Left renal cortex interstitium (tissue), 4 donors: ENCODE measurements around the gene SEMA3A. TPM values are rescaled to one million over a fixed set of nuclear protein-coding genes. Genes with fewer than 3 reads are reported as not detected.

Source experiments
- DNase-seq, 4 donors: peaks; one replicate each; pipeline ENCODE4 v3.0.0-alpha.2; 2013; ENCODE audit warnings: low read depth in 4 of 4, low spot score in 2 of 4, missing footprints in 1 of 4
- polyA plus RNA-seq, 4 donors: library from polyadenylated mRNA; unstranded; fragments of 120-200 nt; gene quantifications; one replicate each; pipeline ENCODE4 v1.2.1, GENCODE V29; 2013; ENCODE audit not compliant: insufficient read length in 4 of 4

Gene SEMA3A
- polyA plus RNA-seq, 4 donors, result 11.6 to 16.0 (median 14.1) TPM

DNA sequence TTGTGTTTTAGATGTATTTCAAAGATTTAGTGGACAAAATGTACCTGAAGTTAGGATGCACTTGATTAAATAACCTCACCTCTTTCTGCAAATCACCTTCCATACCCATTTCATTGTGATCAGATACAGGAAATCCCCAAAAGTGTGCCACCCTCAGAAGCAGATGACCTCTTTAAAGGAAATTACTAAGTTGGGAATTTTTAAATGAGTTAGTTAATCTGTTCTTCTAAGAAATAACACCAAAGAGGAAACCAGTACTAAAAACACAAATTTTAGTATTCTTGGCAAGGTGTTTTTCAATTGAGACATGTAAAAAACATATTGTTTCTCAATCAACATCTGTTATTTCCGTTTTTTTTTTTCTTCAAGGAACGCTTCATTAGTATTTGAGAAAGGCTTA, 4.6 kb upstream of the SEMA3A start:
- DNase-seq, result no peak

DNA sequence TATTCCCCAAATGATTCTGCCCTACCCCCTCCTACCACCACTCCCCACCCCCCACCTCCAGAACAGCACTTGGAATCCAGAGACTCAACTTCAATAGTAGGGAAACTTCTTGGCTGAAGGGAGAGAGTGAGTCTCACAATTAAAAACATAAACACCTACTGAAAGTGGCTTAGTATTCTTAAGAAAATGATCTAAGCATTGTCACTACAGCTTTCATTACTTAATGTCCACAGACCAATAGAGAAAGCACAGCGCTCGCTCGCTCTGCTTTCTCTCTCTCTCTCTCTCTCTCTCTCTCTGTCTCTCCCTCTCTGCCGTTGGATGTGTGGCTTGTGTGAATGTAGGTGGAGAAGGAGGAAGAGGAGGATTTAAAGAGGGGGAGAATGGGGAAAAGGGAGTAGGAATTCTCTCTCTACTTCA, 1.5 kb upstream of the SEMA3A start:
- DNase-seq, result no peak

DNA sequence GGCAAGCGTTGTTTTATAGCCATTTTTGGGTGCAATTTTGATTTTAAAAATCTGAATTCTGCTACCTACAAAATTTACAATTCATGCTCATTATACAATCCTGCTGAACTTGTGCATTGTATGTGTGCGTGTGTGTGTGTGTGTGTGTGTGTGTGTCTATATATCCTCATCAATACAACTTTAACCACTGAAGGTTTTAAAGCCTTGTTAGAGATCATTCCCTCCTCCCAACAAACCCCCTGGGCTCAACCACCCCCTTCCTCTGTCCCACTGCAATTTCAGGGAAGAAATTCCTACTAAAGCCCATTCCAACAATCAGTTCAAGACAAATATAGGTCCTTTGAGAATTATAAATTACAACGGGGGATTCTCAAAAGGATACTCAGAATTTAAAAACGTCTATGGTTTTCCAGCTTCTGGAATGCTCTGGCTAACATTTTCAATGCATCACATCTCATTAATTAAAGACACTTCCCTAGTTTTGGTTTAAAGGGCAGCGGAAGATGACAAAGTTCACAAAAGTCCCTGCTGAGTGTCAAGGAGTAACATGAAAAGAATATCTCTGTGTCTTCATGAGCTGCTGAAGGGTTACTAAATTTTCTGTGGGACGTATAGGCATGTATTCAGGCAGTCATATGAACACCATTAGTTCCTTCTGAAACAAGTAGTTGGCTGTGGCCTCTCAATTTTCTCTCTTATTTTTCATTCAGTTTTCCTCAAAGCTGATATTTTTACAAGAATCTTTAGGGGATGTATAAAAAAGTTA, 889 bp upstream of the SEMA3A start:
- no peak for DNase-seq

DNA sequence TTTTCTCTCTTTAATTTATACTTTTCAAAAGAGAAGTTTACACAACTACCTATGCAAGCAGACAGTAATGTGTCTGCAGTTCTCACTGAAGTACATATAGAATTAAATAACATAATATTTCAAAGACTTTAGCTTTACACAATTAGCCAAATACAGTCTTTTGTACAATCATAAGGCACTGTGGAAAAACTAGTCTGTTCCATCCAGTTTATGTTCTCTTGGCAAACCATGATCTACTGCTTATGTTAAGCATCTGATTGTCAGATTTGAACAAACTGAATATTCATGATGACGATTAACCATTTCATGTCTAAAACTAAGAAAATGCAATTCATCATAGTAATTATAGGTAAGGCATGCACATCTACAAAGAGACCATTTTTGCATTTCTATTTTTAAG, 842 bp downstream of the SEMA3A start:
- no peak for DNase-seq

DNA sequence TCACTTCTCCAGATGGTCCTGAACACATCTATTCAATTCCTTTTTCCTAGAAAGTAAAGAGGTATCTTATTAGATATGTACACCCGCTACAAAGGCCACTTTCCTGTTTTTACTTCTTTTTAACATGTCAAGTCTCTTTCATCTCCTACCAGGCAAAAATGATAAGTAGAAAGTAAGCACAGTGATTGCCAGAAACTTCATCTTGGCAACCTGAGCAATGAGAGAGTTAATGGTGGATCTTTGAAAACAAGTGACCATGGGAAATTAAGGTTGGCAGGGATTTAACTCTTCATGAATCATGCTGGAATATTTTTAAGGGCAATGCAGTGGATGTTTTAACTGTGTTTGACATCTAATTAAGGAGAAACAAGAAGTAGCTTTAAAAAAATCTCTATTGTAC, 2.7 kb downstream of the SEMA3A start:
- DNase-seq, result no peak

DNA sequence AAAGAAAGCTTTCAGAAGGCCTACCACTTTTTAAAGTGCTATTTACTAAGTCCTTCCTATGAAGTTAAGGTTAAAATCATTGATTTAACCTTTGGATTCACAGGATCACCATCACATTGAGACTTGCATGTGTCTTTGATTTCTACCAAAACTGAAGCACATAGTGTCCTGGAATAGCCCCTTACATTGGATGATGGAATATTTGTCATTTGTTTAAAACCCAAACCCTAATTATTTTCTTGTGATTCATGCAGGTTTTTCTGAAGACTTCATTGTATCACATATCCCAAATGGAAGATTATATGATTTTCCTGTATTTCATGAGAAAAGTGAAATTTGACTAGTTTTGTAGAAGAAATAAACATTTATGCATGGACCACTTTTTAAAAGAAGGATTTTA, 3.3 kb downstream of the SEMA3A start:
- DNase-seq, result no peak

DNA sequence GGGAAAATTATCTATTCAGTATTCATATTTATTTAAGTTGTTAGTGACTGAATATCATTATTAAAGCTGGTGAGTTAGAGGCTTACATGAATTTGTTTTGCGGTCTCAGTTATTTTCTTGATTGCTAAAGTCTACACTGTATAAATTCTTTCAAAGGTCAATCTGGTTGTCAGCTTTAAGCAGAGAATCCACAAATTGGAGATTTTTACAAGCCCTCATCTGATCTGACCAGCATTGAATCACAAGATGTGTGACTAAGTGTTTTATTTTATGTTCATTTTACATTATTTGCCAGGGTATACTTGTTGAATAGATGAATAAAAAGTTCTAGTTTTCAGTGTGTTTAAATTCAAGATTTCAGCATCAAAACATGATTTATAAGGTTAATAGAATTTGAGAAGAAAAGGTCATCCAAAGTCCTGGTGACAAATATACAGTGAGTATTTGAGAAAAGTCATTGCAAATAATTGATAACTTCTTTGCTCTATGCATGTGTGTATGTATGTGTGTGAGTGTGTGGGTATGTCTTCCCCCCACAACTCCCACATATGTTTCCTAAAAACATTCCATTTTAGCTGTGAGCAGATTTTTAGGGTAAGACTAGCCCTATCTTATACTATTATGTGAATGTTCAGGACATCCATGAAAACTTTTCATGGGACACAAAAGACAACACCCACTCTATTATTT, 4.4 kb downstream of the SEMA3A start:
- DNase-seq, result no peak

DNA sequence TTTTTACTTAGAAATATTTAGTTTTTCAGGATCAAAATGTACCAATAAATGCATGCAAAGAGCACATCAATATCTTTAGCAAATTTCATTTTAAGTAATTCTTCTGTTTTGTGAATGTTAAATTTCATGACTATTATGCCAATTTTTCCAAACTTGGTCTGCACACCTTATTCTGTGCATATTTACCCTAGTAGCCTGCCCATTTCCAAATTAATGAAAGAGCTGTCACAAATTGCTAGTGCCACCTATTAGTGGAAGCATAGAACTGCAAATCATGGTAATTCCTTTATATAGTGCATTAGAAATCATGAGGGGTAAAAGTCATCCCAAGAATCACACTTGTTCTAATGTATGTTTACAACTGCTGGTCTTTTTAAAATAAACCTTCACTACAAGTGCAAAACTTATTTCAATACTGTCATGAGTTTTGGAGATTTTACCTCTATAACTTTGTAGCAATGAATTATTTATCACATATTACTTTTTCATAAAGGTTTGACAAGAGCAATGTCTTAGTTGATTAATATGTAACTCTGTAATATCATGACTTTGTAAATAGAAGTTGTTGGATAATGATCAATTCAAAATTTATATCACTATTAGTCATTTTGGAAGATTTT, 5.7 kb downstream of the SEMA3A start:
- no peak for DNase-seq

DNA sequence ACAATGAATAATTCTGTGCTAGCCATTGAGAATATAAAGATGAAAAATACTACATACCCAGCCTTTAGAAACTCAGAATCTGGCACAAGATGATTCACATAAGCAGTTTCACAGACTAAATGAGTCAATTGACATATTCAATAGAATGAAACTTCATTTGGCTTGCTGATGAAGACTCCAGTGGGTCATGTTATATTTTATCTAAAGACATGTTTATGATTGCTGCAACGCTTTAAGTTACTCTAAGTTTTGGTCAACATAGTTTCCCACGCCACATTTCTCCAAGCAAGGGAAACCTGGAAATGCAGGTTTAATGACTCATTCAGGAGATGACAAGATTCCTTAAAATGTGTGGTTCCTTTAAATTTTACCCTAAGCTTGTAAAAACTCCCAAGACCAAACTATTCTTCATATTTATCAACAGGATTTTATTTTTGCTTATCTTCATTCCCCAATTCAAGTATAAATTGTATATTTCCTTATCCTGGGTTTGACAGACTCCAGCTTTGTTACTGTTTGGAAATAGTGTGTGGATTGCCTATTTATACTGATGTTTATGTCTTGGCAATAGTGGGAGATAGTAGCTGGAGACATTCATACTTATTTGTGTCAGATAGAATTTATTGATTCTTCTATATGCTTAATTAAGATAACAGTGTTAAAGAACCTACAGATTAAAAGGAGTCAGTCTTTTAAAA, 6.6 kb downstream of the SEMA3A start:
- no peak for DNase-seq

DNA sequence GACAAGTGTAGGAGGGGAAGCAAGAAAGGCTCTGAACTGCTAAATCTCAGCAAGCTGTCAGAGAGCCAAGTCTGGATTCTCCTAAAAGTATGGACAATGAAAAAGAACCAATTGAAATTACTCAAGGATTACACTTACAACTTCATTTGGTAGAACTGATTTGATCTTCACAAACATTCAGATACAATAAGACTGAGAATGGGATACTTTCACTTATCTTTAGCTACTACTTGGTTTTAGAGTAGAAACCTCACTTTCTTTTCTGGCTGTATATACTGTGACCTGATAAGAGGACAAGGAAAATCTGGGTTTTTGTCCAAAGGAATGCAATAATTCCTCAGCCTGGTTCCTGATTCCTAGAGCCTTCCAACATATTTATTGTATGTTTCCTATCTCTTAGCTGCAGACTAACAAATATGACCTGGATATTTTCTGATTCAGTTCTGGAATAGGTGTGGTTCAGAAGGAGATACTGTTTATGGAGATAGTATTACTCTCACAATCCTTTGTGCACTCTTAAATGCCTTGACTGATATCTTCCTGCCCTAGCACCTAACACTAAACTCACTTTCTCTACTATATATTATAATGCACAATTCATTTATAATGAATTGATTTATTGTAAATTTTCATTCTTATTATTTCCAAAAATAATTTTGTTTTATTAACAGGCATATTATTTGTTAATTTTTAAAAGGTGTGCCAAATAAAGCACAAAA, 7.3 kb downstream of the SEMA3A start:
- DNase-seq, result no peak

DNA sequence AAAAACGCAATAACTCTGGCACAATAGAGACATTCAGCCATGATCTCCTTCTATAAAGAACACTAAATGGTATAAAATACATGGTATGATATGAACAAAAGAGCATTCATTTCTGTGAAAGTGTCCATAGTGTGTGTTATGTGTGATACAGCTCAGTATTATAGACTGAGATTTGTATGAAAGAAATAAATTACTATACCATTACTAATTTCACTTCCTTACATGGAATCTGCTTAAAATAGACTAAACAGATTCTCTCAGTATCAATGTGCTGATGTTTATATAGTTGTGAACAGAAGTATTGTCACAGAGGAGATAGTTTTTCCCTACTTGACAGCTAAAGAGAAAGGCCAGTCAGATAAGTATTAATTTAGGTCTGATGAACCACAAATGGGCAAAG, 10.8 kb downstream of the SEMA3A start:
- no peak for DNase-seq

DNA sequence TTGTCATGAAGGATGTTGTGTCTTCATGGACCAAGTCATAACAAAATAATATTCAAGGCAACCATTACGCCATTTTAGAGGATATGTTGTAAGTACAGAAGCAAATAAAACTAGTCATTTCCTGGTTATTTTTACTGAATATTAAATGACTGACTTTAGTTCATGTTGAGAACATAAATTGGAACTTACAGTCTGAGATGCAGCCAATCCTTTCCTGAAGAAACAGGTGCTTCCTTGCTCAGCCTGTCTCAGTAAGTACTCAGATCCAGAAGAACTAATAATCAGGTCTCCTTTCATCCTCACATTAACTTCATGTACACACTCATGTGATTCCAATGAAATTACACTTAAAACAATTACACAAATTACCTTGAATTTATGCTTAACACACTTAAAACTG, 12.3 kb downstream of the SEMA3A start:
- no peak for DNase-seq

DNA sequence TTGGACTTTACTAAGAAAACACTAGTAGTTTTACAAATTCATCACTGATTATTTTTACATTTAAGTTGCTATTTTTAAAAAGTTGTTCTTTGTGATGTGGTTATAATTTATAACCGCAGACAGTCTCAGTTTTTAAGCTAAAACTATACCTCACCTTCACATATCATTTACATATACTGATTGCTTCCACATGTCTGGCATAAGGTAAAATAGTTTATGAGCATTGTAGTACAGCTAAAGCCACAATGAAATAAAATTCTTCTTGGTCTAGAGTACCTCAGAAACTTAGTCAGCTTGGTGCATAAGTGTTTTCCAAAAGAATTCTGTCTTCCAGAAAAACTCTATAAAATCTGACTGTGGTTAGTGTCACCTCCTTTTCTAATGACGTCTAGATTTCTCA, 13.0 kb downstream of the SEMA3A start:
- DNase-seq, result no peak

DNA sequence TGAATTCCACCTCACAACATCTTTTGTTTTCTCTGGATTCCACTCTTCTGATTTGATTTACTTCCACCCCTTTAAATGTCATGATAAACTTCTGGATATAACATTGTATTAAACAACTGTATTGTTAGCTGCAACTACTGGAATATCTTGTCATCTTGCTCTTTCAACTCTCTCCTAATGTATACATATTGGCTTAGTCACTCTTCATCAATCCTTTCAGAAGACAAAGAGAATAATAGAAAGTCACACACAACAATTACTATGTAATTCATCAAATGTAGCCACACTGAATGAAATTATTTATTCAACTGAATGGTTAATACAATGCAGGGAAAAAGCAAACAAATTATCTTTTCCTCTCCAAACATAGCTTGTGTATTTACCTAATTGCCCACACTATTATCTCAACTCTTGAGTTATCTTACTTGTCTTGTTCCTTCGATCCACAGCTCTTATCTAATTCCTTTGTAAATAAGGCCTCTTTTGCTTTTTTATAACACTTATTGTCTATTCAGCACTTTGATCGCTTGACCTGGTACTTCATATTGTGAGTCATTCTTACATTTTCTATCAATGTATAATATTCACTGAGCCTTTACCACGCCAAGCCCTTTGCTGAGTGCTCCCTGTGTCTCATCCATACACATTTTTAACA, 16.7 kb downstream of the SEMA3A start:
- DNase-seq, result no peak

DNA sequence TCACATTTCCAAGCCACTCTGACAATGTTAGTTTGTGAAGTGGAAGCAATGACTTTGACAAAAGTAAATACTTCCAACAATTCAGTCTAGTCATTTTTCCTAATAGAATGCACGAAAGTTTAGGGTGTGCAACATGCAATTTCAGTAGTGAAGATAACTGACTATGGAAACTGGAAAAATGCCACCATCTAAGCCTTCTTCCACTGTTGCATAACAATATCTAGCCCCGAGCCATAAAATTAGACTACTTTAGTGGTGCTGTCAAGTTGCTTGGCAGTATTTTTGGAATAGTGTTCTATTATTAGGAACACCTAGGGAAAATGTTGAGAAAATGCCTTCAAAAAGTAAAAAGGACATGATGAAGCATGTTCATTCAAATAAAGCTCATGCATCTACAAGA, 17.9 kb downstream of the SEMA3A start:
- no peak for DNase-seq

DNA sequence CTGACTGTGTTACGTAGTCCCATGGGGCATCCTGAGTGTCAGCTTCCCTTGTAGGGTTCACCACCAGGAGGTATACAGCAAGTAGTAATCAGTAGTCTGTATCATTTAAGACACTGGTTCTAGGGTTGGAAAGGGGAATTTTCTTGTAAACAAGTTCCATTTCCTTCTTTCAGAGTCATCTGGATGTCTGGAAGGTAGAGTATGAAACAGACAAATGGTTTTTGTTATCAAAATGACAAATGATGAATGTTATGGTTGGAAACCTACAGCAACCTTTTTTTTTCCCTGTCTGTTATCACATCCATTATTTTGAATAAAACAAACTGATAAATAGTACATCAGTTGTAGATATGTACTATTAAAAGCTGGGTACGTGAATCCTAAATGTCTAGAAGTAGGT, 19.1 kb downstream of the SEMA3A start:
- DNase-seq, result no peak

DNA sequence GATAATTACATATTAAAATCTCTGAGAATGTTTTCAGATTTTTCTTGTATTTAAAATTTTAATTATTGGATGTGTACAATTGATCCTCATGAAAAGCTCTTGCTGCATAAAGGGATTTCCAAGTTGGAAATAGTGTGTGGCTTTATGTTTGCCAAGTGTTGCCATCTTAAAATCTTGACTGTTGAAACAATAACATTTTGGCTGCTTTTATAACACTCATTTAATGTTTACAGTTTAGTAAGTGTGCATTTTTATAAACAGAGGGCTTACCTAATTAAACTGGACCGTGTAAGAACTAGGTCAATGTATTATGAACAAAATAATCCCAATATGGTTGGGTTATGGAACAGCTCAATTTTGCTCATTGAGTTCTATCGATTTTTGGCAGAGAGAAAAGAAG, 23.9 kb downstream of the SEMA3A start:
- no peak for DNase-seq

DNA sequence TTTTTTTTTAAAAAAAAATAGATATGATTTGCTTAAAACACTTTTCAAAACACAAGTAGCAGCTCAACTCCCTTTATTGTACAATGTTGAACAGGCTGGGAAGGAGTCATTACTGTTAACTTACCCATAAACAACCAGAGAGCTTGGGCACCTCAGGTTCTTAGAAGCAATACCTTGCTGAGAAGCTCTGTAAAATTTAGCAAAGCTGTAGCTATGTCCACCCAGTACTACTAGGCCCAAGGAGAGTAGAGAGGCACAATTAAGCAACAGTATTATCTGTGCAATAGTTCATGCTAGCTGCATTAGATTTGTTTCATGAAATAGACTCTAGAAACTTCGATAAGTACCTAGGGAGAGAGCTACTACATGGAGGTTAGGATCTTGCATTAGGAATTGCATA, 32.0 kb downstream of the SEMA3A start:
- DNase-seq, result no peak

DNA sequence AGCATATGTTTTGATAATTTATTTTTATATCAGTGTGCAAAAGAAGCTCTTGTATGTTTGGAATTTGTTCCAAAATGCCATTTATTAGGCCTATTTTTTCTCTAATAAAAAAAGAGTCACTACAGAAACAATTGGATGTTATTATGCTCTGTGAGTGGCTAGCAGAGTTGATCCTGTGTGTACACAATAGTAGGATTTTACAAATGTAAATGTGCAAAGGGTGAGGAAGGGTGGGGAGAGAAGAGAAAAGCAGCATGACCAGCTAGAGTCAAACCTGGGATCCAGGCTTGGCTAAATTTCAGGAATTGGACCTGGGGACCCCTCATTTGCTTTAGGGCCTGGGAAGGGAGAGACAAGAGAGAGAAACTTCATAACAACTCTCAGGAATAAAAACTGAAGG, 32.5 kb downstream of the SEMA3A start:
- no peak for DNase-seq

DNA sequence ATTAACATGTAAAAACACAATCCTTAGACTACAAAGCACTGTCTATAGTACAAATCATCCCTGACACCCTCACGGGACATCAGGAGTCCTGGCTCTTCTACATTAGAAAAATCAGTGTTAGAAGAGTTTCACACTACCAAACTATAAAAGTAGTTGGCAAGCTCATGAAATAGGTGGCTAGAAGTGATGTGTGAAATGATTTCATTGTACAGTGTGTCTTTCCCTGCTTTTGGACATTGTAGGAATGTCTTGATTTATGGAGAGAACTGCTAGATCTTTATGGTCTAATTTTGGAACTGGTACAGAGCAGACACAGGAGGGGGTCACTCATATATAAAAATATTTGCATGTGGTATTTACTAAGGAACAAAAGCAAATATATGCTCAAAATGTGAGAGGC, 33.2 kb downstream of the SEMA3A start:
- no peak for DNase-seq
